GM18502 (cell line): ENCODE results near the gene ASCC3.
"Not testable (repeated sequence)": the region's sequence is repeated elsewhere in the genome, so short reads cannot be mapped to it uniquely, and the experiment has no call there.

Experiments used
- ATAC-seq: cut with Tn5 transposase; IDR thresholded peaks from one replicate; pipeline ENCODE4 v1.9.1; 2021; ENCODE audit warnings: mild to moderate bottlenecking; ENCODE audit not compliant: unreplicated experiment, poor library complexity

Gene ASCC3

DNA sequence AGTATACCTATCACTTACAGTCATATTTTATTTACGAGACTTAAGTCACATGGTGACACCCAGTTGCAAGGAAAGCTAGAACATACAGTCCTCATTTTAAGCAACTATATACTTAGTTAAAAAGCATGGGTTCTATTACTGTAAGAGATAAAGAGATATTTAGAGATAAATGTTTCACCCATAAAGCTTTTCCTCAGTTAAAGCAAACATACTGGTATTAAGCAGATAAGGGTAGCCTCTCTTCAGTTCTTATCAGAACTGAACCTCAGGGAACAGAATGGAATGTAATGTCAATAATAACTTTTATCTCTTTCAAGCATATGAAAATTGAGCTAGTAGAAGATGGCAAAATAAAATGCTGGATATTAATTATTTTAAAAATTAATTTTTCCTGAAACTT lies 9.9 kb upstream of the ASCC3 start:
- ATAC-seq, result no peak

DNA sequence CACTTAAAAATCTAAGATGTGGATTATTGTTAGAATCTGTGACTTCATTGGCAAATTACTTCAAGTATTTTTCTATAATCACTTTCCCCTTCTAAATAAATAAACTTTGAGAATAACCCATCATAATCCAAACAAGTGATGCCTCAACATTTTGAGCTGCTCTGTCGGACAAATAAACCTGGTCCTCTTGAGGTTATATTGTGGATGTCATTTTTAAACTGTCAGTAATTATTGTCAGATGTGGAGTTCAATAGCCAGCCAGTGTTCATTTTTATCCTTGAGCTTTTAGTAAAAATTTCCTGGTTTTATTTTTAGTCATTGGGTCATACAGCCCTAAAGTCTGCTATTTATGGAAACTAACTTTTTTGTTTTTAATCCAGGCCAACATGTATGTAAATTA lies 9.5 kb upstream of the ASCC3 start:
- not testable (repeated sequence) for ATAC-seq

GRCh38 chr6:100889351-100889750 lies 8.2 kb upstream of the ASCC3 start:
- ATAC-seq, result no peak

GRCh38 chr6:100886076-100886475 lies 4.9 kb upstream of the ASCC3 start:
- ATAC-seq, result no peak

- ATAC-seq, result no peak
These were observed 2.2 kb upstream of the ASCC3 start for GRCh38 chr6:100883347-100883746.

DNA sequence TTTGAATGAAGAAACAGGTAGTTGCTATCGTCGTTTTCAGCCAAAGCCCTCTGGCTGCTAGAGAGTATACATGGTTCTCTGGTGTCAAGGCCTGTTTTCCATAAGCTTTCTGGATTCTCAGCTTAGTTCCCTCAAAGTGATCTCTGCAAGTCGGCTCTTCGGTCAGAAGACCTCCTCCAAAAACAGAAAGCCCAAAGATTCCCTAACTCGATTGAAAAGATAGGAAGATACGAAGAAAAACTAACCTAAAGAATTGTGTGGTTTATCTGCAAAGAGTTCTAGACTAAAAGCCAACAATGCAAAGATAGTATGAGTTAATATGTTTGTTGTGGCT lies 545 bp upstream of the ASCC3 start:
- ATAC-seq, result no peak

DNA sequence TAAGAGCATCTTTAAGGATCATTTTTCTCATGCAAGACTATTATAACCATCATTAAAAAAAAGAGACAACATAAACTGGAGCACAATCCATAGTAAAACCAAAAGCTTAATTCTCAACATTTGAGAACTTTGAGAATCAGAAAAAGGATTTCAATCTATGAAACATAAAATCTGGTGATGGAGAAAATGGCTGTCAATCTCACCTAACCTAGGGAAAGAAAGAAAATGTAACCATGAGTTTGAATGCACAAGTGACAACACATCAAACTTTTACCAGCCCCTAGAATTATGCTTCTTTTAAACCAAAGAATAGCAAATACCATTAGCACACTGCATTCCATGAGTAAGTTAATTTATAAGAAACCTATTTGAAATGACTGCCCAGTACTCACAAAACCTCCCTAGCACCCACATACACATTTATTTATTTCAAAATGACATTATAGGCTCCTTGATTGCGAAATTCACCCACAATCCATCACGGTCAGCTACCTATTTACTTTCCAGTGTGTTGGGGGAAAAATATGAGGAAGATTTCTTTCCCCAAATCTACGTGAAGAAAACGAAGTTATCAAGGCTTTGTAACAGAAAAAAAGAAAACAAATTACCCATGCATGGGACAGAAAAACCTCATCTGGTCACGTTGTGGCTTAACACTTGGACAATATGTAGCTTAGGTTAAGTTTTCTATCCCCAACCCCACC lies 828 bp downstream of the ASCC3 start:
- ATAC-seq, result no peak

- no peak for ATAC-seq
These were observed 1.8 kb downstream of the ASCC3 start for GRCh38 chr6:100879317-100879716.

- ATAC-seq, result no peak
These were observed 3.3 kb downstream of the ASCC3 start for GRCh38 chr6:100877851-100878250.

- ATAC-seq, result no peak
These were observed 4.9 kb downstream of the ASCC3 start for GRCh38 chr6:100876251-100876650.

DNA sequence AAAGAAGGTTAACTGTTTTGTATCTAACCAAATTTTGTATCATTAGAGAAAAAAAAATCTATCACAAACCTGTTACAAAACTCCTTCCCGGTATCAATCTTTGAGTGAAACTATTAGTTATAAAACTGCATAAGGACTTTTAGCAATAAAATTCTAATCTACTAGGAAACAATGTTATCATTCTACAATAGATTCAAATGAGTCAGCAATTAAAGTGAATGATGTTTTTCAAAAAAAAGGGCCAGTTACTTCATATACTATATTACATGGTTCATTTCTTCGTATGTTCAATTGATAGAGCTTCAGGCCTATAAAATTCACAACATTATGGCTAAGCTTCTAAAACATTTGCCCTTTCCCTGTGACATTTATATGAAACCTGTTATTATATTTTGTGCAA lies 15.6 kb downstream of the ASCC3 start:
- ATAC-seq, result no peak

DNA sequence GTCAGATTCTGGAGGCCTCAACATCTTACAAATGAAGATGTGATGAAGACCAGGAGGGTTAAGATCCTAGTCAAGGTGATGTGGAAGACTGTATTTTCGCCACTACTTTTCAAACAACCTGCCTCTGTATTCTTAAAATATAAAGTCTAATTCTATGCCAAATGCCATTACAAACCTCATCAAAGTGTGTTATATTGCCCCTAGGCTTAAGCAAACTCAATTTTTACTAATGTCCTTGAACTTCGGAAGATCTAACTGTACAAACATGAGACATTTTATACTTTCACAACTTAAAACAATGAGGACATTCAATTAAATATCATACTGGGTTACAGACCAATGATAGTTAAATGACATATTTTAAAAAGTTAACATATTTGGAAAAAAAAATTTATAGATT lies 19.1 kb downstream of the ASCC3 start:
- ATAC-seq, result no peak

- ATAC-seq, result no peak
These were observed 25.0 kb downstream of the ASCC3 start for GRCh38 chr6:100856146-100856545.

- ATAC-seq, result no peak
These were observed 29.3 kb downstream of the ASCC3 start for GRCh38 chr6:100851819-100852218.

GRCh38 chr6:100850174-100850573 lies 31.0 kb downstream of the ASCC3 start:
- ATAC-seq, result no peak

- ATAC-seq, result no peak
These were observed 34.9 kb downstream of the ASCC3 start for GRCh38 chr6:100846276-100846675.

DNA sequence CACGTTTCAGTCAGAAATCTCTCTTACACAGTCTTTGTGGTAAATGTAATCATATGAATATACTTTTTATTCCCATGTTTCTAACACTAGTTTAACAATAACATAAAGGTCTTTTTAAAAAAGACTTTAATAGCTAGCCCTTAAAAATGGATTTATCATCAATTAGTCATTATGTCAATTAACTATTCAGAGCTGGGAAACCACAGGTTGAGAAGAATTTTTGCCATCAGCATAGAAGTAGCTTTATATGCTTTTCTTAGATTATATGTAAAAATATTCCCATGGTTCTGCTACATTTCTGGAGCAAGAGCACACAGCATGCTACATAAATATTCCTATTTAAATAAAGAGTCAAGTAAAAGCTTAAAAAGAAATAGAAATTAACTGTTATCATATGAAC lies 35.5 kb downstream of the ASCC3 start:
- ATAC-seq, result no peak

- no peak for ATAC-seq
These were observed 41.7 kb downstream of the ASCC3 start for GRCh38 chr6:100839419-100839818.

DNA sequence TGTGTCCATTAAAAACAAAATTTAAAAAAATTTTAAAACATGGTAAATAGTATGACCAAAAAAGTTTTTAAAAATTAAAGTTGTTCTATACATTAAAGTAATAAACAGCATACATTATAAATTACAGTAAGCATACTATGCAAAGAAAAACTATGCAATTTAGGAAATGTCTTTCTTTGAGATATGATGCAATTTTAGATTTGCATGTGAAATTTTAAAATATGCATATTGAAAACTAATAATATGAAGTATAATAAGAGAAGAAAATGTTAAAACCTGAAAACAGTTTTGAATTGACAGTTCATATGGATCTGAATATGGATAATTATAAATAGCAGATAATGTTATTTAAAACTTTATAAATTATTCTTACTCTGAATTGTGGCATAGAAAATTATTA lies 43.1 kb downstream of the ASCC3 start:
- no peak for ATAC-seq

GRCh38 chr6:100833972-100834574 lies 47.1 kb downstream of the ASCC3 start:
- ATAC-seq, result no peak

DNA sequence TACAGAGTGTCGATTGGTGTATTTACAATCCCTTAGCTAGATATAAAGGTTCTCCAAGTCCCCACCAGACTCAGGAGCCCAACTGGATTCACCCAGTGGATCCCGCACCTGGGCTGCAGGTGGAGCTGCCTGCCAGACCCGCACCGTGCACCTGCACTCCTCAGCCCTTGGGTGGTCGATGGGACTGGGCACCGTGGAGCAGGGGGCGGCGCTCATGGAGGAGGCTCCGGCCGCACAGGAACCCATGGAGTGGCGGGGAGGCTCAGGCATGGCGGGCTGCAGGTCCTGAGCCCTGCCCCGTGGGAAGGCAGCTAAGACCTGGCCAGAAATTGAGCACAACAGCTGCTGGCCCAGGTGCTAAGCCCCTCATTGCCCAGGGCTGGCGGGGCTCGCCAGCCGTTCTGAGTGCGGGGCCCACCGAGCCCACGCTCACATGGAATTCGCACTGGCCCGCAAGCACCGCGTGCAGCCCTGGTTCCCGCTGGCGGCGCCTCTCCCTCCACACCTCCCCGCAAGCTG lies 52.0 kb downstream of the ASCC3 start:
- not testable (repeated sequence) for ATAC-seq

- no peak for ATAC-seq
These were observed 58.1 kb downstream of the ASCC3 start for GRCh38 chr6:100823041-100823440.
